Measurements from ENCODE around the gene SESN1.
"Not testable (repeated sequence)": the region's sequence is repeated elsewhere in the genome, so short reads cannot be mapped to it uniquely, and the experiment has no call there.

The SESN1 gene

GRCh38 chr6:109094416-109095035 is at the start of gene SESN1:
Gene SESN1 (minus strand): TSS chr6:109094846. CDS start chr6:109094073, 773 bp downstream.
- DNase-seq: peak; percentile 80 to 84

- DNase-seq: no peak
Measured at GRCh38 chr6:109143191-109143590, 48.5 kb upstream of the SESN1 start.

- not testable (repeated sequence) for DNase-seq
Measured at GRCh38 chr6:109142067-109142466, 47.4 kb upstream of the SESN1 start.

- no peak for DNase-seq
Measured at GRCh38 chr6:109139109-109139508, 44.5 kb upstream of the SESN1 start.

- not testable (repeated sequence) for DNase-seq
Measured at GRCh38 chr6:109136530-109136929, 41.9 kb upstream of the SESN1 start.

GRCh38 chr6:109136039-109136438 is 41.4 kb upstream of the SESN1 start:
- DNase-seq: not testable (repeated sequence)

- not testable (repeated sequence) for DNase-seq
Measured at GRCh38 chr6:109135600-109135999, 41.0 kb upstream of the SESN1 start.

- no peak for DNase-seq
Measured at GRCh38 chr6:109130065-109130464, 35.4 kb upstream of the SESN1 start.

- DNase-seq: no peak
Measured at GRCh38 chr6:109125504-109125903, 30.9 kb upstream of the SESN1 start.

- DNase-seq: no peak
Measured at GRCh38 chr6:109124219-109124618, 29.6 kb upstream of the SESN1 start.

GRCh38 chr6:109121411-109121810 is 26.8 kb upstream of the SESN1 start:
- no peak for DNase-seq

GRCh38 chr6:109118871-109119354 is 24.3 kb upstream of the SESN1 start:
- DNase-seq: no peak

- DNase-seq: no peak
Measured at GRCh38 chr6:109118337-109118736, 23.7 kb upstream of the SESN1 start.

- no peak for DNase-seq
Measured at GRCh38 chr6:109117346-109118035, 22.8 kb upstream of the SESN1 start.

- not testable (repeated sequence) for DNase-seq
Measured at GRCh38 chr6:109112663-109113062, 18.0 kb upstream of the SESN1 start.

GRCh38 chr6:109109663-109110062 is 15.0 kb upstream of the SESN1 start:
- DNase-seq: not testable (repeated sequence)

- DNase-seq: no peak
Measured at GRCh38 chr6:109105681-109106080, 11.0 kb upstream of the SESN1 start.

GRCh38 chr6:109104512-109104911 is 9.9 kb upstream of the SESN1 start:
- no peak for DNase-seq

- no peak for DNase-seq
Measured at GRCh38 chr6:109103942-109104341, 9.3 kb upstream of the SESN1 start.

- DNase-seq: no peak
Measured at GRCh38 chr6:109102762-109103161, 8.1 kb upstream of the SESN1 start.

- no peak for DNase-seq
Measured at GRCh38 chr6:109097661-109098060, 3.0 kb upstream of the SESN1 start.

GRCh38 chr6:109096208-109096607 is 1.6 kb upstream of the SESN1 start:
- DNase-seq: no peak

- DNase-seq: no peak
Measured at GRCh38 chr6:109095835-109096084, 1.1 kb upstream of the SESN1 start.

GRCh38 chr6:109095036-109095834 is 589 bp upstream of the SESN1 start, which contains the start of gene CEP57L1:
Gene CEP57L1 (plus strand): TSS chr6:109095507. CDS start chr6:109145222, 49,715 bp downstream.
- peak; percentile 91 to 93 for DNase-seq

All from activated CD4-positive, alpha-beta T cell treated with anti-CD3 and anti-CD28 coated beads for 4 hours (primary cell).